HG02571 (cell line): ENCODE results near the gene TBX3.

Experiments used
- ATAC-seq: cut with Tn5 transposase; IDR thresholded peaks from one replicate; pipeline ENCODE4 v1.9.1; 2021; ENCODE audit warnings: mild to moderate bottlenecking, moderate library complexity; ENCODE audit not compliant: unreplicated experiment

TBX3 gene

GRCh38 chr12:114631242-114631641 is 52.7 kb downstream of the TBX3 start:
- no peak for ATAC-seq

- ATAC-seq = no peak
Measured at GRCh38 chr12:114628199-114628598, 55.8 kb downstream of the TBX3 start.

GRCh38 chr12:114627393-114627792 is 56.6 kb downstream of the TBX3 start:
- no peak for ATAC-seq

GRCh38 chr12:114625294-114625851 is 58.6 kb downstream of the TBX3 start:
- no peak for ATAC-seq

DNA sequence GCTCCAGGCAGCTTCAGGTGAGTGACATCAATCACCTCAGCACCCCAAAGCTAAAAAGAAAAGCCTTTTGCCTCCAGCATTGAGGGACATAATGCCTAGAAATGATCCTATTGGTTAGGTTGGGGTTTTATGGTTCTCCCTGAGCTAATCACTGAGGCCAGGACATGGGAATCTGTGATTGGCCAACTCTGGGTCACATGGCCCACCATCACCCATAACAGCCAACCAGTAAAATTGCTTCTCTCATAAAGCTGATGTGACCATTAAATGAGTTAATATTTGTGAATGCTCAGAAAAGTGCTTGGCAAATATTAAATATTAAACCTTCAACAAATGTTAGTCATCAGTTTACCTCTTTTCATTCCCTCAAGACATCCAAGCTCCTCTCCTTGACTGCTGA is 60.2 kb downstream of the TBX3 start:
- no peak for ATAC-seq
